Astrocyte of the cerebellum (primary cell): ENCODE data around the gene HSD17B11.
"Not testable (repeated sequence)": the region's sequence is repeated elsewhere in the genome, so short reads cannot be mapped to it uniquely, and the experiment has no call there.

Experiments used
- DNase-seq: peaks from one replicate; pipeline ENCODE4 v3.0.0-alpha.2; 2011; ENCODE audit warnings: low read depth
- H3K4me3 ChIP-seq: 2 replicates; pipeline ENCODE4 v1.5.1; 2011; ENCODE audit warnings: mild to moderate bottlenecking, low read depth, low read length, moderate library complexity
- in situ Hi-C: cut with HindIII; loops from 2 replicates; pipeline ENCODE4 v1.10.0; 2017; ENCODE audit warnings: low sequenced_read_pairs
- TF ChIP-seq, protein P1 (sequence below): IDR thresholded peaks from 2 replicates; pipeline ENCODE4 v1.5.1; 2012; ENCODE audit warnings: low read length, low read depth, moderate library complexity, mild to moderate bottlenecking; ENCODE audit errors: missing control alignments

HSD17B11 gene

DNA sequence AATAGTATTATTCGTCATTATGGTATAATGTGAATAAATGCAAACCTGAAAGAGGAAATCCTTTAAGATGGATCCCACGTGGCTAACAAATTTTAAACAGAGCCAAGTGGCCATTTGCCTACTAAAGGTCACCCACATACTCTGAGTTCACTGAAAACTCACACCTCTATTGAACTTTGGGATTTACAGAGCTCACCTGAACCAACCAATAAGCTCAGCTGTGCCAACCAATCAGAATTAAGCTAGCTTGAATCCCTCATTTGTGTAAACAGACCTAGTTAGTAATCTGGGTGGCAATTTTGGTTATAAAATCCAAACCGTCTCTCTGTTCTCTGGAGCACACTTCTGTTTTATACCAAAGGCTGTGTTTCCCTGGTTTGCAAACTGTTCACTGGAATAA lies 26.0 kb upstream of the HSD17B11 start:
- in situ Hi-C loops, result no loop called here
- TF ChIP-seq, protein P1, sequence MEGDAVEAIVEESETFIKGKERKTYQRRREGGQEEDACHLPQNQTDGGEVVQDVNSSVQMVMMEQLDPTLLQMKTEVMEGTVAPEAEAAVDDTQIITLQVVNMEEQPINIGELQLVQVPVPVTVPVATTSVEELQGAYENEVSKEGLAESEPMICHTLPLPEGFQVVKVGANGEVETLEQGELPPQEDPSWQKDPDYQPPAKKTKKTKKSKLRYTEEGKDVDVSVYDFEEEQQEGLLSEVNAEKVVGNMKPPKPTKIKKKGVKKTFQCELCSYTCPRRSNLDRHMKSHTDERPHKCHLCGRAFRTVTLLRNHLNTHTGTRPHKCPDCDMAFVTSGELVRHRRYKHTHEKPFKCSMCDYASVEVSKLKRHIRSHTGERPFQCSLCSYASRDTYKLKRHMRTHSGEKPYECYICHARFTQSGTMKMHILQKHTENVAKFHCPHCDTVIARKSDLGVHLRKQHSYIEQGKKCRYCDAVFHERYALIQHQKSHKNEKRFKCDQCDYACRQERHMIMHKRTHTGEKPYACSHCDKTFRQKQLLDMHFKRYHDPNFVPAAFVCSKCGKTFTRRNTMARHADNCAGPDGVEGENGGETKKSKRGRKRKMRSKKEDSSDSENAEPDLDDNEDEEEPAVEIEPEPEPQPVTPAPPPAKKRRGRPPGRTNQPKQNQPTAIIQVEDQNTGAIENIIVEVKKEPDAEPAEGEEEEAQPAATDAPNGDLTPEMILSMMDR, result no peak
- DNase-seq, result no peak
- H3K4me3 ChIP-seq, result no peak overlapping the region

DNA sequence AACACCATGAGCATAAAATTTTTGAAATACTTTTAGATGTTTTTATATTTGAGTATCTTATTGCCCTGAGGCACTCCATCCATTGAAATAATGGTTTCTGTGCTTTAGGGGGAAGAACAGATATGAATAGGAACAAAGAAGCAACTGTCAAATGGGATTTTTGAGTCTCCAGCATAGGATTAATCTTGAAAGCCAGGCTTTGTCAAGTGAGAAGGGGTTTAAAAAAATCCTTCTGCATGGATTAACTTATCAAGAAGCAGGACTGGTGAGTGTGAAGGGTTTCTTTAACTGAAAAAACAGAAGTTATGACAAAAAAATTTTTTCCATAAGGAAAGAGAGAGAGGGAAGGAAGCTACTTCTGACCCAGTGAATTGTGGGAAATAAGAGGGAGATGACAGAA lies 23.8 kb upstream of the HSD17B11 start:
- in situ Hi-C loops, result no loop called here
- TF ChIP-seq, protein P1, result no peak

DNA sequence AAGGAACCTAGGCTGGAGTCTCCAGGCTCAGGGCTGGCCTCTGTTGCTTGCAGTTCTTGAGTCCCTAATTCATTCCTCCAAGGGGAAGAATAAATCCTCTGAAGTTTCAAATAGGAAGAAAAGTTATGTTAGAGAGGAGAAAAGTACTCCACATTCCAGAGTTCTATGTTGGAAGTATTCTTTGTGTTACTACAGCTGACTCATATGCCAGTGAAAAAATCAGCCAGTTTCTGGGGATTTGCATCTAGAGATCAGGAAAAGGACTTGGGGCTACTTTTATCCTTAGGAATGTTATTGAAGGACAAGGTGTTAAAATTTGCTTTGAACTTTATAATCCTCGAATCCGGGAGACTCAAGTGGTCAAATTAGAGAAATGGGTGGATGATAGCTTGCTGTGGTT lies 19.7 kb upstream of the HSD17B11 start:
- H3K4me3 ChIP-seq, result no peak overlapping the region
- in situ Hi-C loops, result no loop called here
- DNase-seq, result no peak
- TF ChIP-seq, protein P1, result no peak

More for the DNA sequence above, 23.8 kb upstream of the HSD17B11 start:
- H3K4me3 ChIP-seq, result no peak overlapping the region
- no peak for DNase-seq

DNA sequence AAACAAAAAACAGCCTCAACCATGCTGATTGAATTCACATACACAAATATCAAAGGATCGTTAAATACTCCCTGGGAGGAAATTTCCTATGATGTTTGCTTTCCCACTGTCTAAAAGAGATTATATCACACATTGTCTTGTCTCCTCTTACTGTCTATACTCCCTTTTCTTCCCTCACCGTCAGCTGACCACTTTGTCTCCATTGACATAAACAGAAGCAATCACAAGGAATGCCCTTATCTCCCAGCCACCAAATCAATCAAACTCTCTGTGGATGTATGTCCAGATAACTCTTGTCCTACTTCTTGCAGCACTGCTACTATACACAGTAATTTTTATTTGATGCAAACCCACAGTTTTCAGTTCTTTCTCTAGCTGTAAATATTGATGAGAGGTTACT lies 19.2 kb upstream of the HSD17B11 start:
- no peak overlapping the region for H3K4me3 ChIP-seq
- no peak for DNase-seq
- in situ Hi-C loops, result no loop called here
- TF ChIP-seq, protein P1, result no peak

DNA sequence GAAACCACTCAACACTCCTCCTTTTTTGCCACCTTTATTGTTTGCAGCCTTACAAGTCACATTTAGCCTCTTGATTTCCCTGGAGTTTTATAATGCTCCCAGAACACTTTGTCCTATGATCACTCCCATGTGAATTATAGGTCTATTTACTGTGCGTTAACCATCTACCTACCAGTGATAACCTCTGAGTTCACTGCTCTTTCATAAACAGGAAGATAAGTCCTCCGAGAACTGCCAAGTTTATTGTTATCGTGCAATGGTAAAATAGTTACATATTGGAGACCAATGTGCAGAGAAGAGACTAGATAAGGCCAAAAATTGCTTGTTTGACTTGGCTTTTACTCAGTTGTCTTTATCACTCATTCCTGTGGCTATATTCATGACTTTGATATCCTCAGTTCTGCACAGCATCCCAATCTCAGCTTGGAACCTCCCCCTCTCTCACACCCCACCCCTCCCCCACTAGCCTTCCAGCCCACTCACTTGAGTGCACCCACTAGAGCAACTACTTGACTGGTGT lies 18.5 kb upstream of the HSD17B11 start:
- no peak for DNase-seq
- in situ Hi-C loops, result no loop called here
- TF ChIP-seq, protein P1, result no peak
- H3K4me3 ChIP-seq, result no peak overlapping the region

DNA sequence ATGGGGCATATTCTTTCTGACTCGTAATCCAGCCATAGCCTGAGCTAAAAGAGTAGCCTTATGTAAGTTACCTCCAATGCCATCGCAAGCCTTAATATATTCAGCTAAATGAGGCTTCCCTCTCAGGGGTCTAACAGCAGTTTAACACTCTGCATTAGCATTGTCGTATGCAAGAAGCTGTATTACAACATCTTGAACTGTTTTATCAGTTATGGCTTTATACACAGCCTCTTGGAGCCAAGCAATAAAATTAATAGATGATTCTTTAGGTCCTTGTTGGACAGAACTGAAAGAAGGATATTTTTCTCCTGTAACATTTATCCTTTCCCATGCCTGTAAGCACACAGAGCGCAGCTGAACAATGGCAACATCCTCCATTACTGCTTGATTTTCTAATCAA lies 15.9 kb upstream of the HSD17B11 start:
- H3K4me3 ChIP-seq, DNase-seq, in situ Hi-C loops: not testable (repeated sequence)

DNA sequence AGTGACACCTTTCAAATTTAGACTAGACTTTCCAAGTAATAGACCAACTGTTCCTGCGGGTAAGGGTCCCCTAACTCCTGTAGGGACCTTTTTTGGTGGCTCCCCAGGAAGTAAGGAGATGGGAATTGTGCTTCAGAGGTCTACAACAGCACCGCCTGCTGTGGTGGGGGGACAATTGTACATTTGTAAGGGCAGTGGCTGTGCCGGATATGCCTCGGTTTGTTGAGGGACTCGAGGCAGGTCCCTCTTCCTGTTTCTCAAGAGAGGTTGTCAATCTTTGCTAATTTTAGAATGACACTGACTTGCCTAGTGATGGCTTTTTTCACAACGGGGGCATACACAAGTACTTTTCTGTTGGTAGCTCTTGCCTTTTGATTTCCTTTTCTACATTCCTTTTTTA lies 15.5 kb upstream of the HSD17B11 start:
- in situ Hi-C loops, result no loop called here
- H3K4me3 ChIP-seq, result no peak overlapping the region
- TF ChIP-seq, protein P1, result no peak
- no peak for DNase-seq
